Sciatic nerve (tissue), 2 donors: ENCODE data around the gene AKAP8. TPM values are rescaled to one million over a fixed set of nuclear protein-coding genes. Genes with fewer than 3 reads are reported as not detected.
"Not testable (repeated sequence)": the region's sequence is repeated elsewhere in the genome, so short reads cannot be mapped to it uniquely, and the experiment has no call there.

ENCODE experiments used
- ATAC-seq: fragments of 200-7000 bp; cut with Tn5 transposase; one replicate; pipeline ENCODE4 v1.9.1; 2020; ENCODE audit warnings: mild to moderate bottlenecking, moderate library complexity
- DNase-seq: peaks from one replicate; pipeline ENCODE4 v3.0.0-alpha.2; 2020; ENCODE audit warnings: low spot score
- intact Hi-C: fragments of 100-400 bp; cut with DNase I; formaldehyde crosslinking; loops from one replicate; pipeline ENCODE4 v1.14.2; 2022
- total RNA-seq: library from RNA; stranded (reverse); fragmentation: NEBNext Ultra II Directional; extraction: Animal tissue kit (Norgen Biotek cat#: 25700); gene quantifications from one replicate; pipeline ENCODE4 v1.2.1, GENCODE V29; 2021
- donor health status: DM: no; HTN: no; CAD: no.
- donor health status: DM: no; HTN: no; CAD: no.

Gene AKAP8
- total RNA-seq, result 51.9 TPM

DNA sequence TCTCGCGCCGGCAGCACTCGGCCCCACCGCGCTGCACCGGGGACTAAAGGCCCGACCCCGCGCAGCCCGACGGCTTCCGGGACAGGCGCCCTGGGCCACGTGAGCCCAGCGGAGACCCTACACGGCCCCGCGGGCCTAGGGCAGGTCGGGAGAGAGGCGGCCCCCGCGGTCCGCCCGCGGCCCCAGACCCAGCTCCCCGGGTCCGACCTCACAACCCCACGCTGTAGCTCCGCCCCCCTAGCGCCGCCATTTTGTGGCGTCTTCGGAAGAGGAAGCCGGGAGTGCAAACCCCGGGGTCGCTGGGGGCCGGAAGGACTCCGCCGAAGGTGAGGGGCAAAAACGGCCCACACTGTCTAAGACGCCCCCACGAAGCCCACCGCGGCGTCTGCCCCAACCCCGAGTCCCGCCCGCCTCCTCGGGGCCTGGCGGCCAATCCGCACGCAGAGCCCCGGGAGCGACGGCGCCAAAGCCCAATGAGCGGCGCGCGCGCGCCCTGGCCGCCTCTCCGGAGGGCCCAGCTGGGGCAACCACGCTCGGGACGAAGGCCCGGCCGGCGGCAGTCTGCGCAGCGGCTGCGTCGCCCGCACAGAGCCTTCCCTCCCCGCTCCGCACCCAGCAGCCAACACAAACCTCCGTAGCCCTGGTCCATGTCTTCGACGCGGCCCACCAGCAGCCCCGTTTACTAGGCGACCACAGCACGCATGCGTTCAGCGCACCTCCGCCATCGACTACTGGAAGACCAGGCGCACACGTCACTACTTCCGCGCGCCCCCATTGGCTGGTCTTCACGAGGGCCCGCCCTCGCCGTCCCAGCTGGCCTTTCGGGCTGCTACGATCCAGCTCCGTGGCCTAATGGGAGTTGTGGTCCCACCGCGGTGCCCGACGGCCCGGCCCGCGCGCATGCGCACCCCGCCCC is at the start of gene AKAP8:
Gene AKAP8, minus strand, starts transcription at position 705 of the 916 bp plus-strand sequence. Its CDS starts 56 bp downstream, at position 649.
- intact Hi-C loops, result no loop called here
- peak; percentile 99 for DNase-seq
- peak; percentile 98 for ATAC-seq

DNA sequence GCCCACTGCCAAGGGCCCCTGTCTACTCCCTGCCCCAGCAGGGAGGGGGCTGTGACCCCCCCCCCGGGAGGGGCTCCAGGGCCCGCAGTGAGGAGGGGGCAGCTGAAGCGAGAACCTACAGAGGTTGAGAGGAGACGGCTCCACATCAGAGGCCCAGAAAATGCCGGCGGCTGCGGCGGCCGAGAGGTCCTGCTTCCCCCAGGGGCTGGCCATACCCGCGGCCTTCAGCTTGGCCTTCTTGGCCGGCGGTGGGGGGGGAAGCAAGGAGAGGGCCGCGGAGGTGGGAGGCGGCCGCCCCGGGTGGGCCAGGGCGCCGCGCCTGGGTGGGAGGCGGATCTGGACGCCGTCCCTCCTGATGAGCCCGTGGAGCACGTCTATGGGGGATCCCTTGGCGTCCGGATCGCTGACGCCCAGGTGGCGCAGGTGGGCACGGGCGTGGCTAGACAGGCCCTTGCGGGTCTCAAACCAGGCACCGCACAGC is 48.4 kb upstream of the AKAP8 start:
- no peak for ATAC-seq
- intact Hi-C loops, result no loop called here
- DNase-seq, result no peak

DNA sequence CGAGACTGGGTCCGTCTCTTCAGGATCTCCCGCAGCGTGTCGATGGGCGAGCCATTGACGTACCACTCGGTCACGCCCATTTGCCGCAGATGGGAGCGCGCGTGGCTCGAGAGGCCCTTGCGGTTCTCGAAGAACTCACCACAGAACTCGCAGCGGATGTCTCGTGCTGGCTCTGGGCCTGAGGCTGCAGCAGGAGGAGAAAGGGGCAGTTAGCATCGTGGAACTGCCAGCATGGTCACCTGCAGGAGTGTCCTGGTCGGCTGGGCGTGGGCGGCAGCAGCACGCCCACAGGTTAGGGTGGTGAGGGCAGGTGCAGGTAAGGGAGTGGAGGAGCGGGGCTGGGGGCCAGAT is 47.7 kb upstream of the AKAP8 start:
- no peak for ATAC-seq
- intact Hi-C loops, result no loop called here
- DNase-seq, result no peak

- intact Hi-C loops, result no loop called here
- ATAC-seq (no peak), DNase-seq (no peak)
Measured at GRCh38 chr19:15426485-15427349, 47.1 kb upstream of the AKAP8 start.

GRCh38 chr19:15425321-15425950 is 45.8 kb upstream of the AKAP8 start:
- ATAC-seq, result no peak
- no peak for DNase-seq
- intact Hi-C loops, result no loop called here

DNA sequence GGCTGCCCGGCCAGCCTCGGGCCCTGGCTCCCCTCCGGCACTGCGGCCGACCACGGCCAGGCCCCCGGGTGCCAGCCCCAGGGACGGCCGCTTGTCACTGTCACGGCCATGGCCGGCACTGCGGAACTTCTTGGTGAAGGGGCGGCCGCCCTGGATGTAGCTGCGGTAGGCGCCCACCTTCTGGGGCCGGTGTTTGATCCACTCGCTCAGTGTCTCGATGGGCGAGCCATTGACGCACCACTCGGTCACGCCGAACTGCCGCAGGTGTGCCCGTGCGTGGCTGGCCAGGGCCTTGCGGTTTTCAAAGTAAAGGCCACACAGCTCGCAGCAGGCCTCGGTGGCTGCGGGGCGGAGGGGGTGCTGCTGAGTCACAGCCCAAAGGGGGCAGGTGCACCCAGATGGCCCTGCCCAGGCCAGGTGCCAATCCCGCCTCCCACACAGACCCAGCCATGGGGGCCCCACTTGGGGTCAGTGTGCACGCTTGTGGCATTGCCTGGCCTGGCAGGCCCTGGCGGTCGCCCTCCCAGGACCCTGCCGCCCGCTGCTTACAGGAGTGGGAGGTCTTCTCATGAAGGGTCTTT is 45.2 kb upstream of the AKAP8 start:
- intact Hi-C loops, result no loop called here
- ATAC-seq, result no peak
- no peak for DNase-seq

- ATAC-seq, result no peak
- intact Hi-C loops, result no loop called here
- no peak for DNase-seq
Measured at GRCh38 chr19:15424121-15424520, 44.5 kb upstream of the AKAP8 start.

DNA sequence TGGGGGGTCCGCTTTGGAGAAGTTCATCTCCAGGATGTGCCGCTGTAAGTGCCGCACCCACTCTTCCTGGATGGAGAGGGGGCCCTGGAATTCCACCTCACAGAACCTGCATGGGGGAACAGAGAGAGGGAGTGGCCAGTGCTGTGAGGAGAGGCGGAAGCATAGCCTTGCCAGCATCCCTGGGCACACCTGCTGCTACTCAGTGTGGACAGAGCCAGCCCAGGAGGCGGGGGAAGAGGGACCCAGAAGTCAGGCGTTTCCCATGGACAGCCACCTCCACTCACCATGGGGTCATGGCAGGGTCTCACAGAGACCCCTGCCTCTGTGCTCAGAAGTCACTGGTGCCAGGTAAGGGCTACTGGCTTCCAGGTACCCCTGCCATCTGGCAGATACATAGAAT is 43.5 kb upstream of the AKAP8 start:
- intact Hi-C loops, result no loop called here
- DNase-seq, result no peak
- no peak for ATAC-seq

DNA sequence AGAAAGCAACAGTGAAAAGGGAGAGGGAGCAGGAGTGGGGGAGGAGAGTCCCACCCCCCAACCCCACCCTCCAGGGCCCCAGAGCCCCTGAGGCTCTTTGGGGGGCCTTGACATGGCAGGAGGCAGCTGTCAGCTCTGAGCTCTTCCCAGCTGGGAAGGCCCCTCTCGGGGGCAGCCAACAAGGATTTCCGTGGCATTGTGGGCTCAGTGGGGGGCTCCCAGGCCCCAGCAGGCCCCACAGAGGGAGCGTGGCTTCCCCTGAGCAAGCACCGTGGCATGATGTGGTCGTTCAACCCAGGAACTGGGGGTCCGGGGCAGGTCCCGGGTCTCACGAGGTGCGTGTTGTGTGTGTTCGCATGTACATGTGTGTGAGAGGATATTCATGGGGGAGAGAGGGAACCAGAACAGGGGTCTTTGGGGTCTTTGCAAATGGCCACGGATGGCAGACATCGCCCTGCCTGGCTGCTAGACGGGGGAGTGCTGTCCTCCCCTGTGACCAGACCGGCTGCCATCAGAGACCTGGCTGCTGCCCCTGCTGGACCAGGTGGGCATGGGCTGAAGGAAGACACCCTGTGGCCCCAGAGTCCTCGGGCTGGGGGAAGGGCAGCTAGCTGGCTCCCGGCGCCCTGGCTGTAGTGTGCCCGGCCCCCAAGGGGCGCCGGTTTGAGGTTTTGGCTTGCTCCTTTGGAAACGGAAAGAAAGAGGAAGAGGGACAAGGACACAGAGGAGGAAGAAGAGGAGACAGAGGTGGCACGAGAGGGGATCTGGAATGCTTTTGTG is 42.9 kb upstream of the AKAP8 start:
- ATAC-seq (no peak), DNase-seq (no peak)
- intact Hi-C loops, result no loop called here

GRCh38 chr19:15421721-15422260 is 42.2 kb upstream of the AKAP8 start:
- intact Hi-C loops, result no loop called here
- no peak for ATAC-seq
- DNase-seq, result no peak

DNA sequence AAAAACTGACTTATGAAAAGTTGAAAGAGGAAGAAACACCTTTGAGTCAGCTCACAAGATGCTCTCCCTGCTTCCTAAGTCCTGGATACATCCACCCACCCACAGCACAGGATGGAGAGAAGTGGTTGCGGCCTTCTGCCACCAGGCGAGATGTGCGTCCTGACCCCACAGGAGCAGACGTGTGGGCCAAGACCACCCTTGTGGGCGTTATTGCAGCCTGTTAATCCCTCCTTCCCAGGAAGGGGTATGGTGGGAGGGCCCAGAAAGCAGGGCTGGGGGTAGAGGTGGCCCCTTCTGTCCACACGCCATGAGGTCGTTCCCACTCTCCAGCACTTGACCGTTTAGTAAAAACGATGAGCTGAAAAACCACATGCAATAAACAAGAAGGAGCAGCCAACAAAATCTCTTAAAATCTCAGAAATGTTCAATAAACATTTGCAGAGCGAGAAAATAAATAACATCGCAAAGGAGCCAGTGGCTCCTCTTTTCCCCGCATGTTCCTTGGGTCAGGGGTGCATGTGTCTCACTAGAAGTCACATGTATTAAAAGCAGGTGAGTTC is 41.6 kb upstream of the AKAP8 start:
- intact Hi-C loops, result no loop called here
- ATAC-seq, result no peak
- no peak for DNase-seq

DNA sequence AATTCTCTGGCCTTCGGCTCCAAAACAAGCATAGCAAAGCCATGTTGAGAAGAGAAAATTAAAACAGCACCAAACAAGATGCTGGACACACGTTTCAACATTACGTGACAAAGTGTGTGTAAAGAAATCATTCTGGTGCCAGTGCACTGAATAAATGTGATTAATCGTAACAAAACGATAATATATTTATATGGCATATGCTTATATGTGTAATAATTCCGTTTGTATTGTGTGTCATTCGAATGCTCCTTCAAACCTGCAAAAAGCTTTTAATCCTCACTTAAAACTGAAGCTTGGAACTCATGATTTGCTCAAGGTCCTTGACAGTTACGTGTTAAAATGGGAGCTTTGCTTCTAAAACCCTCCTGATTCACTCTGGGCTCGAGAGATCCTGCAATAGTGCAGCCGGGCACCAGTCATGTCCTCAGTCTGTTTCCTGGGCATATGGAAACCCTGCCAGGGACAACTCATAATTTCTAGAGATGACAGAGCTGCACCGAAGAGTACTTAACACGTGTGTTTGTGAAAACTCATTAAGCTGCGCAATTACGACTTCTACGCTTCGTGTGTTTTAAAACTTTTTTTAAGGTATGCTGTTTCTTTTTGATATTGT is 39.9 kb upstream of the AKAP8 start:
- ATAC-seq (no peak), DNase-seq (no peak)
- intact Hi-C loops, result no loop called here

- intact Hi-C loops, result no loop called here
- ATAC-seq (peak; percentile 99), DNase-seq (peak; percentile 99)
Measured at GRCh38 chr19:15418579-15419412, 39.2 kb upstream of the AKAP8 start, which contains the start of gene AKAP8L. AKAP8L (minus strand) TSS chr19:15418988; CDS start chr19:15418923, 65 bp downstream.

GRCh38 chr19:15418231-15418578 is 38.6 kb upstream of the AKAP8 start:
- no peak for ATAC-seq
- DNase-seq, result no peak
- intact Hi-C loops, result no loop called here

GRCh38 chr19:15417699-15418098 is 38.1 kb upstream of the AKAP8 start:
- intact Hi-C loops, result no loop called here
- no peak for DNase-seq
- no peak for ATAC-seq

GRCh38 chr19:15412832-15413231 is 33.2 kb upstream of the AKAP8 start:
- intact Hi-C loops, result no loop called here
- ATAC-seq (no peak), DNase-seq (no peak)

GRCh38 chr19:15411351-15411750 is 31.8 kb upstream of the AKAP8 start:
- ATAC-seq, intact Hi-C loops, DNase-seq: not testable (repeated sequence)
